CD4-positive, CD25-positive, alpha-beta regulatory T cell (primary cell): Measurements from ENCODE around the gene SMAP2. TPM values are rescaled to one million over a fixed set of nuclear protein-coding genes. Genes with fewer than 3 reads are reported as not detected.
"Not testable (repeated sequence)": the region's sequence is repeated elsewhere in the genome, so short reads cannot be mapped to it uniquely, and the experiment has no call there.

Experiments used
- ATAC-seq, 2 donors: fragments of 150-1000 bp; cut with Tn5 transposase; one replicate each; pipeline ENCODE4 v1.10.0; 2021; ENCODE audit warnings: low read depth in 2 of 2, moderate number of reproducible peaks in 2 of 2, moderate library complexity in 1 of 2
- DNase-seq, 3 donors: peaks; one replicate each; pipeline versions ENCODE4 v3.0.0 to v3.0.0-alpha.2; 2012 to 2022; ENCODE audit warnings: mixed read lengths in 1 of 3
- H3K27ac ChIP-seq: one replicate; pipeline ENCODE4 v1.7.0; 2013; ENCODE audit warnings: mild to moderate bottlenecking, low read length; ENCODE audit not compliant: insufficient read depth, poor library complexity, severe bottlenecking
- H3K27me3 ChIP-seq: one replicate; pipeline ENCODE4 v1.7.0; 2013; ENCODE audit warnings: low read length; ENCODE audit not compliant: control insufficient read depth, insufficient read depth
- H3K36me3 ChIP-seq: one replicate; pipeline ENCODE4 v1.7.0; 2013; ENCODE audit warnings: mild to moderate bottlenecking, low read length, moderate library complexity; ENCODE audit not compliant: control insufficient read depth, insufficient read depth
- H3K4me1 ChIP-seq: 2 replicates; pipeline ENCODE4 v1.7.0; 2013; ENCODE audit warnings: mild to moderate bottlenecking, low read length; ENCODE audit not compliant: insufficient read depth, control insufficient read depth, poor library complexity, severe bottlenecking
- H3K4me3 ChIP-seq: one replicate; pipeline ENCODE4 v1.7.0; 2013; ENCODE audit warnings: low read depth, mild to moderate bottlenecking, low read length, moderate library complexity
- H3K9me3 ChIP-seq, 2 experiments: 1 replicate in 1 of 2; 2 replicates in 1 of 2; pipeline ENCODE4 v1.7.0; 2013; ENCODE audit warnings: low read length in 2 of 2, mild to moderate bottlenecking in 1 of 2, moderate library complexity in 1 of 2; ENCODE audit not compliant: control insufficient read depth in 2 of 2
- H3K27ac Mint-ChIP-seq, 3 donors: one replicate each; pipeline ENCODE4 v1.8.0; 2020 to 2022; ENCODE audit warnings: mild to moderate bottlenecking in 3 of 3, mixed read lengths in 3 of 3, moderate library complexity in 2 of 3
- H3K27me3 Mint-ChIP-seq: one replicate; pipeline ENCODE4 v1.8.0; 2022; ENCODE audit warnings: mild to moderate bottlenecking, mixed read lengths
- H3K36me3 Mint-ChIP-seq: one replicate; pipeline ENCODE4 v1.8.0; 2020; ENCODE audit warnings: mixed read lengths
- H3K4me1 Mint-ChIP-seq, 4 donors: one replicate each; pipeline ENCODE4 v1.8.0; 2020 to 2022; ENCODE audit warnings: mixed read lengths in 4 of 4, mild to moderate bottlenecking in 1 of 4
- H3K4me3 Mint-ChIP-seq, 4 donors: one replicate each; pipeline ENCODE4 v1.8.0; 2020 to 2022; ENCODE audit warnings: mild to moderate bottlenecking in 4 of 4, mixed read lengths in 4 of 4, moderate library complexity in 3 of 4
- H3K9me3 Mint-ChIP-seq, 7 donors: one replicate each; pipeline ENCODE4 v1.8.0; 2020 to 2022; ENCODE audit warnings: mixed read lengths in 7 of 7, mild to moderate bottlenecking in 3 of 7, moderate library complexity in 2 of 7
- polyA plus RNA-seq, 4 donors: library from polyadenylated mRNA; unstranded; fragments of 300-500 nt; fragmentation: Illumina TruSeq; gene quantifications; one replicate each; pipeline ENCODE4 v1.2.3, GENCODE V29; 2021
- total RNA-seq: library from RNA; stranded (reverse); gene quantifications from one replicate; pipeline ENCODE4 v1.2.3, GENCODE V29; 2022

The SMAP2 gene
- total and polyA plus RNA-seq, 5 donors from 2014 or later, result 297 to 472 (median 398) TPM

GRCh38 chr1:40387381-40388306, 14.1 kb downstream of the SMAP2 start:
- not testable (repeated sequence) for H3K27me3 ChIP-seq, H3K27me3 Mint-ChIP-seq, ATAC-seq, H3K9me3 Mint-ChIP-seq, DNase-seq, H3K9me3 ChIP-seq
- H3K4me3 Mint-ChIP-seq, result peak overlapping the region; percentile 97 to 100 (median 98)
- Histone ChIP-seq H3K4me3 (peak overlapping the region; percentile 95), H3K27ac (peak overlapping the region; percentile 99), H3K4me1 (peaks cover 91% of the 10 kb centered on the region), H3K36me3 (peaks cover 14% of the 10 kb centered on the region)
- peaks cover 30% of the 10 kb centered on the region for H3K36me3 Mint-ChIP-seq
- peaks cover 19 to 92% (median 77%) of the 10 kb centered on the region in 4 donors for H3K4me1 Mint-ChIP-seq
- H3K27ac Mint-ChIP-seq, result peak overlapping the region; percentile 98 to 100 (median 99)

- H3K4me1 Mint-ChIP-seq, result peaks cover 14 to 91% (median 74%) of the 10 kb centered on the region in 4 donors
- peaks cover 28% of the 10 kb centered on the region for H3K36me3 Mint-ChIP-seq
- peak; percentile 47 to 82 (median 80) for DNase-seq
- H3K4me1 ChIP-seq, result peaks cover 91% of the 10 kb centered on the region
- not testable (repeated sequence) for H3K27me3 ChIP-seq, H3K36me3 ChIP-seq, H3K9me3 ChIP-seq, H3K9me3 Mint-ChIP-seq, H3K27me3 Mint-ChIP-seq
- ATAC-seq, result peak in 1 of 2 donors; percentile 2
- H3K27ac Mint-ChIP-seq, result peak overlapping the region; percentile 98 to 100 (median 99)
- peak overlapping the region; percentile 97 to 98 (median 98) for H3K4me3 Mint-ChIP-seq
- peak overlapping the region; percentile 98 for H3K4me3 ChIP-seq
- H3K27ac ChIP-seq, result peak overlapping the region; percentile 99
These were observed 15.2 kb downstream of the SMAP2 start for GRCh38 chr1:40388456-40389321.

DNA sequence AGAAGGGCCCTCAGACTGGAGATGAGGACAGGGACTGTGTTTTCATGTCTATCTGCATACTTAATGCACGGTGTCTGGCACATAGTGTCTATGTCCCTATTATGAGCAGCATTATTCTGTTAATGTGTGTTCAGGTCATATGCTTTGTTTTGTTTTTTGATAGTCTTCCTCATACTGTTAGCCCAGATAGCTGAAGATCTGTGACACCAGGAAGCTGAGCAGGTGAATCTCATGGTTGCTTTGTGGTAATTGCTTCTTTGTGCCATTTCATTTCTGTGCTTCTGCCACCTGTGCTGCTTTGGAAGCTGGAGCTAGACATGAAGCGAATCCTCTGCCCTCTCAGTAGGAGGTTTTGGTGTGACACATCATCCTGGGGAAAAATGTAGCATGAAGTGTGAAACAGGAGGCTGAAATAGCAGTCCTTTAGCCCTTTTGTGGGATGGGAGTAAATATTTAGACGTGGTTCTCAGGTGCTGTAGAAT, 15.8 kb downstream of the SMAP2 start:
- Mint-ChIP-seq H3K36me3 (peaks cover 28% of the 10 kb centered on the region), H3K9me3 (no peaks in the 10 kb centered on the region), H3K27ac (peak overlapping the region; percentile 98 to 100 (median 99)), H3K27me3 (peaks cover 7% of the 10 kb centered on the region), H3K4me3 (peak overlapping the region; percentile 97 to 98 (median 98)), H3K4me1 (peaks cover 17 to 91% (median 75%) of the 10 kb centered on the region in 4 donors)
- ATAC-seq, result peak; percentile 7 to 14
- Histone ChIP-seq H3K27me3 (no peaks in the 10 kb centered on the region), H3K27ac (peak overlapping the region; percentile 99), H3K4me1 (peaks cover 91% of the 10 kb centered on the region), H3K36me3 (peaks cover 7% of the 10 kb centered on the region), H3K4me3 (peak overlapping the region; percentile 98), H3K9me3 (no peaks in the 10 kb centered on the region)
- DNase-seq, result peak; percentile 25 to 58 (median 54)

DNA sequence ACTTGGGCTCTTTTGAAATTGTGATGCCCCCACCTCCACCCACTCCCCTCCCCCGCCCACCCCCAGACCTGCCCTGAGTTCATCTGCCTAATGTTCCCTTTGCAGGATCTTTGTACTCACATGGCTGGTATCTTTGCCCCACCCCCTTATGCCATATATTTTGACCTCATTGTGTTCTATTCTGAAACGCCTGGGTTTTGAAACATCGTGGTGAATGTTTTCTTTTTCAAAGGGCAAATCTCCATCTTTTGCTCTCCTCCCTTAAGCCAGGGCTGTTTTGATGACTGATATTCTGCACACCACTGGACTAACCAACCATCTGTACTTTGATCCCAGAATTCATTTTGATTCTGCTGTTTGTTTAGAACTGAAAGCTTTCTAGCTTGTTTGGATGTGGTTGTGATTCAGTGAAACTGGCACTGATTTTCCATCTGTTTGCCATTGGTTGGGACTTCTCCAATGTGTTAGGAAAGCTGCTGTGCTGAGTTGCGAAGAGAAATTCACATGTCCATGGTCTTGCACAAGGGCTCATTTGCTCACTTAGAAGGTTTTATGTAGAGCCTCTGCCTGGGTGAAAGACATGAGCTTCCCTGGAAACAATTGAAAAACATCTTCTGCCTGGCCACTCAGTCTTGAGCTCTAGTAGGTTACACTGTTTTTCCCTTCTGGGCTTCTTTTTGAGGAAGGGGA, 16.5 kb downstream of the SMAP2 start:
- H3K4me1 ChIP-seq, result peaks cover 91% of the 10 kb centered on the region
- H3K4me3 ChIP-seq, result peak overlapping the region; percentile 98
- H3K4me1 Mint-ChIP-seq, result peaks cover 23 to 91% (median 76%) of the 10 kb centered on the region in 4 donors
- H3K27ac ChIP-seq, result peak overlapping the region; percentile 99
- H3K27me3 Mint-ChIP-seq, result peaks cover 7% of the 10 kb centered on the region
- no peaks in the 10 kb centered on the region for H3K27me3 ChIP-seq
- no peaks in the 10 kb centered on the region for H3K9me3 ChIP-seq
- peak overlapping the region; percentile 97 to 98 (median 98) for H3K4me3 Mint-ChIP-seq
- H3K36me3 Mint-ChIP-seq, result peaks cover 31% of the 10 kb centered on the region
- peaks cover 2% of the 10 kb centered on the region for H3K36me3 ChIP-seq
- DNase-seq (no peak), ATAC-seq (no peak)
- no peaks in the 10 kb centered on the region for H3K9me3 Mint-ChIP-seq
- peak overlapping the region; percentile 98 to 100 (median 99) for H3K27ac Mint-ChIP-seq

GRCh38 chr1:40390857-40391256, 17.3 kb downstream of the SMAP2 start:
- Mint-ChIP-seq H3K9me3 (no peaks in the 10 kb centered on the region), H3K27ac (peak overlapping the region; percentile 98 to 100 (median 99)), H3K4me3 (peak overlapping the region; percentile 97 to 98 (median 98)), H3K27me3 (peaks cover 7% of the 10 kb centered on the region), H3K4me1 (peaks cover 26 to 91% (median 78%) of the 10 kb centered on the region in 4 donors), H3K36me3 (peaks cover 31% of the 10 kb centered on the region)
- peaks cover 95% of the 10 kb centered on the region for H3K4me1 ChIP-seq
- no peaks in the 10 kb centered on the region for H3K36me3 ChIP-seq
- ATAC-seq (no peak), DNase-seq (no peak)
- H3K4me3 ChIP-seq, result peak overlapping the region; percentile 98
- H3K9me3 ChIP-seq, result no peaks in the 10 kb centered on the region
- no peaks in the 10 kb centered on the region for H3K27me3 ChIP-seq
- peak overlapping the region; percentile 99 for H3K27ac ChIP-seq

GRCh38 chr1:40391688-40392145, 18.2 kb downstream of the SMAP2 start:
- Mint-ChIP-seq H3K4me1 (peaks cover 23 to 94% (median 80%) of the 10 kb centered on the region in 4 donors), H3K36me3 (peaks cover 28% of the 10 kb centered on the region), H3K27me3 (peaks cover 7% of the 10 kb centered on the region), H3K27ac (peak overlapping the region; percentile 98 to 100 (median 99)), H3K9me3 (no peaks in the 10 kb centered on the region), H3K4me3 (peak overlapping the region; percentile 97 to 98 (median 98))
- H3K36me3 ChIP-seq, result no peaks in the 10 kb centered on the region
- H3K4me3 ChIP-seq, result peak overlapping the region; percentile 98
- peak overlapping the region; percentile 99 for H3K27ac ChIP-seq
- ATAC-seq, result no peak
- no peaks in the 10 kb centered on the region for H3K27me3 ChIP-seq
- peaks cover 95% of the 10 kb centered on the region for H3K4me1 ChIP-seq
- no peaks in the 10 kb centered on the region for H3K9me3 ChIP-seq
- DNase-seq, result peak in 1 of 3 donors; percentile 35

DNA sequence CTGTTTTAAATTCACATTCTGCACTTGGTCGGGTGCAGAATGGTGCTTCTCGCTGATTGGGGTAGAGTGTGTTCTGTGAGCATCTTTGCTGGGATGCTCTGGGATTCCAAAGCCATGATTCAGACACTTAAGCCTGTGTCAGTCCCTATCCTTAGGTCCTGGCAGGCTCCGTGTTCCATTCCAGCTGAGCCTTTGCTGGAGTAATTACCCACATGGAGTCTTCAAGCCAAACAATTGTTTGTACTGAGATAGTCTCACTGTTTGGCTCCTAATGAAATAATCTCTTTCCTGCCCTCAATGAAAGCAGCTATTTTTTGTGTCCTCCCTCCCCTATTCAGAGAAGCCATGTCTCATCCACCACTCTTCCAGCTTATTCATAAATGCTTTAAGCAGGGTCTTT, 18.7 kb downstream of the SMAP2 start:
- Mint-ChIP-seq H3K9me3 (no peaks in the 10 kb centered on the region), H3K36me3 (peaks cover 28% of the 10 kb centered on the region), H3K4me1 (peaks cover 26 to 94% (median 85%) of the 10 kb centered on the region in 4 donors), H3K27ac (peak overlapping the region; percentile 98 to 100 (median 99)), H3K4me3 (peak overlapping the region; percentile 97 to 98 (median 98)), H3K27me3 (peaks cover 7% of the 10 kb centered on the region)
- Histone ChIP-seq H3K9me3 (no peaks in the 10 kb centered on the region), H3K36me3 (no peaks in the 10 kb centered on the region), H3K27me3 (no peaks in the 10 kb centered on the region), H3K27ac (peak overlapping the region; percentile 99), H3K4me3 (peak overlapping the region; percentile 98), H3K4me1 (peaks cover 95% of the 10 kb centered on the region)
- DNase-seq (no peak), ATAC-seq (no peak)
